HEK293T (cell line): ENCODE results near the gene FBXO21.

Experiments used
- ARNT ChIP-seq: fragments of 450-650 bp; IDR thresholded peaks from 2 replicates; pipeline ENCODE4 v1.6.1; 2017; ENCODE audit warnings: mild to moderate bottlenecking
- BHLHE40 ChIP-seq: fragments of 450-650 bp; IDR thresholded peaks from 2 replicates; pipeline ENCODE4 v1.6.1; 2016; ENCODE audit warnings: mild to moderate bottlenecking, moderate library complexity, borderline replicate concordance
- ELF4 ChIP-seq: fragments of 450-650 bp; IDR thresholded peaks from 2 replicates; pipeline ENCODE4 v1.6.1; 2017; ENCODE audit warnings: antibody characterized with exemption
- FOXA1 ChIP-seq: fragments of 450-650 bp; IDR thresholded peaks from 2 replicates; pipeline ENCODE4 v1.6.1; 2016; ENCODE audit warnings: mild to moderate bottlenecking
- FOXK2 ChIP-seq: fragments of 450-650 bp; IDR thresholded peaks from 2 replicates; pipeline ENCODE4 v1.6.1; 2016; ENCODE audit warnings: mild to moderate bottlenecking
- FOXM1 ChIP-seq: fragments of 450-650 bp; IDR thresholded peaks from 2 replicates; pipeline ENCODE4 v1.6.1; 2017; ENCODE audit warnings: mild to moderate bottlenecking, borderline replicate concordance
- L3MBTL2 ChIP-seq: fragments of 450-650 bp; conservative IDR thresholded peaks from 2 replicates; pipeline ENCODE4 v1.6.1; 2016; ENCODE audit warnings: mild to moderate bottlenecking
- NFRKB ChIP-seq: fragments of 450-650 bp; IDR thresholded peaks from 2 replicates; pipeline ENCODE4 v1.6.1; 2016; ENCODE audit warnings: mild to moderate bottlenecking, moderate library complexity
- SP1 ChIP-seq: fragments of 450-650 bp; IDR thresholded peaks from 2 replicates; pipeline ENCODE4 v1.6.1; 2017
- SUZ12 ChIP-seq: fragments of 450-650 bp; IDR thresholded peaks from 2 replicates; pipeline ENCODE4 v1.6.1; 2016; ENCODE audit warnings: mild to moderate bottlenecking
- TARDBP ChIP-seq: fragments of 450-650 bp; IDR thresholded peaks from 2 replicates; pipeline ENCODE4 v1.6.1; 2016
- ZNF384 ChIP-seq: fragments of 450-650 bp; IDR thresholded peaks from 2 replicates; pipeline ENCODE4 v1.6.1; 2016
- TF ChIP-seq, protein P1 (sequence below): fragments of 450-650 bp; IDR thresholded peaks from 2 replicates; pipeline ENCODE4 v1.6.1; 2016

DNA sequence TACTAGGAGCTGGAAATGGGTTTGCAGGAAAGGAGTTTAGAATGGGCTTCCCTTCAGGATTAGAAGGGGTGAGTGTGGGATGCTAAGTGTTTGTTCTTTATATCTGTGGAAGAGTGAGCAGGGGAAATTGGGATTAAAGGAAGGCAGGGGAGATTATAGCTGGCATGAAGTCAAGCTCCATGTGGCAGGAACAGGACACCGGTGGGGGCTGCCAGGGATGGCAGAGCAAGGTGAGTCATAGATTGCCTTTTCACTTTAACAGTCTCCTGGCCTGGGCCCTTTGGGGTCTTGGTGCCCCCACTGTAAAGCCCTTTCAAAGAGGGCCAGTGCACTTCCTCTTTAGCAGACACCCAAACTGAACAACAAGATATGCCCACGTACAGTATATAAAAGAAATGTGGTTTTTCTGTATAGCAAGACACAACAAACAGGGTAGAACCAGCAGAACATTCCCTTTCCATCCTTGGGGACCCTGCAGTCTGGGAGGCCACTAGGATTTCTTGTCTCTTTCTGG is 23.1 kb upstream of the FBXO21 start:
- TF ChIP-seq SP1 = no peak
- TF ChIP-seq ZNF384 = no peak
- no peak for TF ChIP-seq FOXM1
- TF ChIP-seq L3MBTL2 = no peak
- no peak for TF ChIP-seq SUZ12
- no peak for TF ChIP-seq BHLHE40
- no peak for TF ChIP-seq FOXK2
- TF ChIP-seq NFRKB = no peak
- no peak for TF ChIP-seq ARNT
- no peak for TF ChIP-seq TARDBP
- TF ChIP-seq, protein P1, sequence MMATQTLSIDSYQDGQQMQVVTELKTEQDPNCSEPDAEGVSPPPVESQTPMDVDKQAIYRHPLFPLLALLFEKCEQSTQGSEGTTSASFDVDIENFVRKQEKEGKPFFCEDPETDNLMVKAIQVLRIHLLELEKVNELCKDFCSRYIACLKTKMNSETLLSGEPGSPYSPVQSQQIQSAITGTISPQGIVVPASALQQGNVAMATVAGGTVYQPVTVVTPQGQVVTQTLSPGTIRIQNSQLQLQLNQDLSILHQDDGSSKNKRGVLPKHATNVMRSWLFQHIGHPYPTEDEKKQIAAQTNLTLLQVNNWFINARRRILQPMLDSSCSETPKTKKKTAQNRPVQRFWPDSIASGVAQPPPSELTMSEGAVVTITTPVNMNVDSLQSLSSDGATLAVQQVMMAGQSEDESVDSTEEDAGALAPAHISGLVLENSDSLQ = no peak
- TF ChIP-seq FOXA1 = no peak
- no peak for TF ChIP-seq ELF4
